GM11168 (cell line): ENCODE results near the gene PPM1E.

ENCODE experiments used
- in situ Hi-C: fragments of 300-500 bp; cut with MboI; formaldehyde crosslinking; loops from one replicate; pipeline ENCODE4 v1.12.0; 2022; ENCODE audit warnings: low sequenced_read_pairs; ENCODE audit not compliant: unreplicated experiment

PPM1E gene

DNA sequence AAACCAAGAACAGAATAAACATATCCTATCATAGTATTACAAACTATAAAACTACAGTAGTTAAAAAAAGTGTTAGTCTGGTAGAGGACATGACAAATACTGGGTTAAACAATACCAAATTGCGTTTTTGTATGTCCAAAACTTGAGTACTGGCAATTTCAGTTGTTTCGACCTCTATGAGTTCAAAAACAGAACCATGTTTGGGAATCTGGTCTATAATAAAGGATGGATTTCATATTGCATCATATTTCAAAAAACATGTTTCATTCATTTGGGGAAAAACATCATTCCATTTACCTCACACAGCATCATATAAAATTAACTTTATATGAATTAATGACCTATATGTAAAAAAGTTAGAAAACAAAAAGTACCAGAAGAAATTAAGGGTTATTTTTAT lies 269.3 kb downstream of the PPM1E start:
- in situ Hi-C loops = loop anchor here (25.0 kb wide), 1 partner anchor 438 kb away; no protein-coding TSS in a partner anchor

DNA sequence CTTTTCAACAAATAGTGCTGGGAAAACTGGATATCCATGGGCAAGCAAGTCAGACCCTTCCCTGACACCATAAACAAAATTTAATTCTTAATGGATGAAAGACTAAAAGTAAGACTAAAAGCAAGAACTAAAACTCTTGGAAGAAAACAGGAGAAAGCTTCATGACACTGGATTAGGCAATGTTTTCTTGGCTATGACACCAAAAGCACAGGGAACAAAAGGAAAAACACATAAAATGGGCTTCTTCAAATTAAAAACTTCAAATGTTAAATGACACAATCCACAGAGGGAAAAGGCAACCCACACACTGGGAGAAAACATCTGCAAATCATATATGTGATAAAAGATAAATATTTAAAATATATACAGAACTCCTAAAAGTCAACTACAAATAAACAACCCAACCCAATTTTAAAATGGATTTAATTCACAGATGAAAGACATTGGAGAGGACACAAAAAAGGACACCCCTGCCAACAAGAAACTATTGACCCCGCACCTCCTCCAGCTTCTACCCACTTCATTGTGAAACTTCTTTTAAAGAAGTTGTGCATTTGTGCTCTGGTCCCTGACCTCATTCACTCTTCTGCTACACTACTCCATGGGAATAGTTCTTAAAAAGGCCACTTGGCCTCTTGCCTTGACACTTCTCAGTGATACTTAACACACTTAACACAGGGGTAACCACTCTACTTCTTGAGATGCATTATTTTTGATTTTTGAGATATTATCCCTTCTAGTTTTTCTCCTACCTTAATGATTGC lies 270.7 kb downstream of the PPM1E start:
- in situ Hi-C loops = no loop called here

DNA sequence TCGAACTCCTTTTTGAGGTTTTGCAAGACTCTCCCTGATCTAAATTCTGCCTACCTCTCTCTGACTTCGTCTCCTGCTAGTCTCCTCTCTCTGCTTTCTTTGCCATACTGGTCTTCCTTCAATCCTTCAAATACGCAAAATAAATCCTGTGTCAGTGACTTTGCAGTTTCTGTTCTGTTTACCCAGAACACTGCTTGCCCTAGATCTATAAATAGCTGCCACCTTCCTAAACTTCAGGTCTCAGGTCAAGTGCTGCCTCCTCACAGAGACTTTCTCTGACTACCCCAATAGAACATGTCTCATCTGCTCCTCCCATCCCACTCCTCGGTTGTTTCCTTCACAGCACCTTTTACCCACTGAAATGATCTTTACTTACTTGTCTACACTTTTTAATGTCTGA lies 272.1 kb downstream of the PPM1E start:
- in situ Hi-C loops = no loop called here

DNA sequence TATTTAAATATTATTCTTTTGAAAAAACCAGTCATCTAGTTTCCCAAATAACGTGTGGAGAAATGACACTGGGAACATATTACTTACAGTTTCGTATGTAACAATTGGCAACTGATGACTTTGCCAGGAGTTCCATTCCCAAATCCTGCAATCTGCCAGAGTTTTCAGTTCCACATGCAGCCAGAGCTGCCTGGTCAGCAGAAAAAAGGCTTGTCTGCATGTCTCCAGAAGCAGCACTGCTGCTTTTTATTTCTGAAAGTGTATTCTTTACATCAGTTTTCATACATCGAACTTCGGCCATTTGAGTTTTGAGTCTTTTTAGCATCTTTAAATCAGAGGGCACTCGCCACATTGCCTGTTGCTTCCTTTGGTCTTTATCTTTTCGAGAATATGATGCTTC lies 272.7 kb downstream of the PPM1E start:
- in situ Hi-C loops = no loop called here

DNA sequence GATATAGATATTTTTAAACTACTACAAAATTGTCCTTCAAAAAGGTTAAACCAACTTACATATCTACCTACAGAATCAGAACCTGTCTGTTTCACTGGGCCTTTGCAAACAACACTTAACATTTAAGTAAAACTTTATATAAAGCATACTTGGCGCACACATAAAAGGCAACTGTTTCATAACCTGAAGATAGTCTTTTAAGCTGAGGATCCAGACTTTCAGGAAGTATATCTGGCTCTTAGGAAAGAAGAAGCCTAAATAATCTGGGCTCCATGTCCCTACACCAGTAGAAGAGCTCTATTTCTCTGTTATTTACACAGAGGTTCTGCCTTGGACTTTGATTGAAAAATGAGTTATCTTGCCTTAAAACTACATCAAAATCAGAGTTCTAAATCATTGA lies 275.2 kb downstream of the PPM1E start:
- in situ Hi-C loops = no loop called here
